Activated T-cell treated with anti-CD3 and anti-CD28 coated beads for 1 hour (primary cell): ENCODE data around the gene SYDE1.

ENCODE experiments used
- DNase-seq: peaks from one replicate; pipeline ENCODE4 v3.0.0-alpha.2; 2020; ENCODE audit warnings: low read depth

The SYDE1 gene

GRCh38 chr19:15125232-15126067 is 18.2 kb downstream of the SYDE1 start:
- DNase-seq = peak; percentile 96

GRCh38 chr19:15126131-15126910 is 19.1 kb downstream of the SYDE1 start:
- no peak for DNase-seq

- no peak for DNase-seq
Observed at GRCh38 chr19:15128162-15128770, 21.1 kb downstream of the SYDE1 start.

- DNase-seq = no peak
Observed at GRCh38 chr19:15129856-15130585, 22.8 kb downstream of the SYDE1 start.

- no peak for DNase-seq
Observed at GRCh38 chr19:15136234-15136954, 29.2 kb downstream of the SYDE1 start.

GRCh38 chr19:15137777-15138176 is 30.6 kb downstream of the SYDE1 start:
- no peak for DNase-seq

- no peak for DNase-seq
Observed at GRCh38 chr19:15138427-15138826, 31.2 kb downstream of the SYDE1 start.

- no peak for DNase-seq
Observed at GRCh38 chr19:15141143-15141542, 33.9 kb downstream of the SYDE1 start.

- DNase-seq = no peak
Observed at GRCh38 chr19:15142313-15142712, 35.1 kb downstream of the SYDE1 start.

- DNase-seq = no peak
Observed at GRCh38 chr19:15144046-15144646, 36.9 kb downstream of the SYDE1 start.

- no peak for DNase-seq
Observed at GRCh38 chr19:15147090-15147489, 39.9 kb downstream of the SYDE1 start.

GRCh38 chr19:15149737-15150136 is 42.5 kb downstream of the SYDE1 start:
- no peak for DNase-seq

- peak; percentile 14 for DNase-seq
Observed at GRCh38 chr19:15154002-15154612, 46.9 kb downstream of the SYDE1 start.

- DNase-seq = no peak
Observed at GRCh38 chr19:15155296-15155695, 48.1 kb downstream of the SYDE1 start.

GRCh38 chr19:15156391-15156790 is 49.2 kb downstream of the SYDE1 start:
- DNase-seq = no peak

- no peak for DNase-seq
Observed at GRCh38 chr19:15159251-15159650, 52.0 kb downstream of the SYDE1 start.

GRCh38 chr19:15161028-15161984 is 54.1 kb downstream of the SYDE1 start:
- no peak for DNase-seq
